HPDE6-E6E7 (cell line): ENCODE results near the gene PPIL4.
A peak's percentile ranks its signal among the peaks of the same experiment; 100 is the strongest.

Experiments used
- DNase-seq: peaks from one replicate; pipeline ENCODE4 v3.0.0; 2011; ENCODE audit warnings: missing footprints; ENCODE audit errors: extremely low spot score

Gene PPIL4, protein sequence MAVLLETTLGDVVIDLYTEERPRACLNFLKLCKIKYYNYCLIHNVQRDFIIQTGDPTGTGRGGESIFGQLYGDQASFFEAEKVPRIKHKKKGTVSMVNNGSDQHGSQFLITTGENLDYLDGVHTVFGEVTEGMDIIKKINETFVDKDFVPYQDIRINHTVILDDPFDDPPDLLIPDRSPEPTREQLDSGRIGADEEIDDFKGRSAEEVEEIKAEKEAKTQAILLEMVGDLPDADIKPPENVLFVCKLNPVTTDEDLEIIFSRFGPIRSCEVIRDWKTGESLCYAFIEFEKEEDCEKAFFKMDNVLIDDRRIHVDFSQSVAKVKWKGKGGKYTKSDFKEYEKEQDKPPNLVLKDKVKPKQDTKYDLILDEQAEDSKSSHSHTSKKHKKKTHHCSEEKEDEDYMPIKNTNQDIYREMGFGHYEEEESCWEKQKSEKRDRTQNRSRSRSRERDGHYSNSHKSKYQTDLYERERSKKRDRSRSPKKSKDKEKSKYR

GRCh38 chr6:149545754-149546471 is at the start of gene PPIL4:
PPIL4 (minus strand) TSS chr6:149546043; CDS start chr6:149546005, 38 bp downstream.
- peak; percentile 80 for DNase-seq

DNA sequence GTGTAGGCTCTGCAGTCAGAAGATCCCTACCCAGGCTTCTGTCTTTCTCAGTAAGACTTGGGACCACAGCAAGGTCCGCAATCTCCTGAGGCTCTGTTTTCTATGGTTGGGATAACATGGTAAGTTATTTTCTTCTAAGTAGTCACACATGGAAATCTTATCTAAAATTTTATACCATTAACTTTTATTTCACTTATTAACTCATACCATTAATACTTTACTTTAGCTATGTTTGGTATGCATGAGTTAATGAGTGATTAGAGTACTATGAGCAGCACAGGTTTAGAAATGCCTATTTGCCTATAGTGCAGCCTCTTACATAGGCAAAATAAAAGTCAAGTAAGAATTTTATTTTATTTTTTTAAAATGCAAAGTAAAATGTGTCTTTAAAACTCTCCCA is 47.6 kb upstream of the PPIL4 start:
- no peak for DNase-seq

- DNase-seq: no peak
These were observed 47.1 kb upstream of the PPIL4 start for GRCh38 chr6:149592983-149593382.

DNA sequence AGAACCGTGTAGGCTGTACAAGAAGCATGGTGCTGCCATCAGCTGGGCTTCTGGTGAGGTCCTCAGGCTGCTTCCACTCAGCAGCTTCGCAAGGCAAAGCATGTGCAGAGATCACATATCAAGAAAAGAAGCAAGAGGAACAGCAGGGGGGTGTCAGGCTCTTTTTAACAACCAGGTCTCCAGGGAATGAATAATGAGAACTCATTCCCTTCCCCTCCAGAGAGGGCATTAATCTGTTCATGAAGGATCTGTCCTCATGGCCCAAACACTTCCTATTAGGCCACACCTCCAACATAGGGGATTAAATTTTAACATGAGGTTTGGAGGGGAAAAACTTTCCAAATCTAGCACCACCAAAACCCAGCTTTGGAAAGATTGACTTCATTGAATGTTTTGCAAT is 40.3 kb upstream of the PPIL4 start:
- DNase-seq: no peak

DNA sequence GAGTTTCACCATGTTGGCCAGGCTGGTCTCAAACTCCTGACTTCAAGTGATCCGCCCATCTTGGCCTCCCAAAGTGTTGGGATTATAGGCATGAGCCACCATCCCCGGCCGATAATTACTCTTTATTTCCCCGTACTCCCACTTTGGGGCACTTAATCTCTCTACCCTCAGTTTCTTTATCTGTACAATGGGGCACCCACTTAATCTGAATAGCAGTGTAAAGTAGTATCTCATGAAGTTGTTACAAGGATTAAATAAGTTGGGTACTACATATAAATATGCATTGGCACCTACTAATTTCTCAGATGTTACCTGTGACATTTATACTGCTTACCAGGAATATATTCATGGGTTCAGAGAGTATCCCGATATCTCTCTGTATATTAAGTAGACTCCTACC is 35.5 kb upstream of the PPIL4 start:
- no peak for DNase-seq

DNA sequence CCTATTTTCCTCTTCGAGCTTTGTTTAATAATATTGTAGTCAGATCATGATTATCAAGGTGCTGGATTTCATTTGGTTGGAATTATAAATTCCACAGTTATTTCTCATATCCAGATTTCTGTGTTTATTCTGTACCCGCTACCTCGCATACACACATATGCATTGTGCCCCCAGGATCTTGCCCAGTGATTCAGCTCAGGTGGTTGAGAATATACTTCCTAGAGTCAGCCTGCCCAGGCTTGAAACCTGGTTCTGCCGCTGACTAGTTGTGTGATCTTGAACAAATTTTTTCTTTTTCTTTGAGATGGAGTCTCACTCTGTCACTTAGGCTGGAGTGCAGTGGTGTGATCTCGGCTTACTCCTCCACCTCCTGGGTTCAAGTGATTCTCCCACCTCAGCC is 35.0 kb upstream of the PPIL4 start:
- peak; percentile 75 for DNase-seq

DNA sequence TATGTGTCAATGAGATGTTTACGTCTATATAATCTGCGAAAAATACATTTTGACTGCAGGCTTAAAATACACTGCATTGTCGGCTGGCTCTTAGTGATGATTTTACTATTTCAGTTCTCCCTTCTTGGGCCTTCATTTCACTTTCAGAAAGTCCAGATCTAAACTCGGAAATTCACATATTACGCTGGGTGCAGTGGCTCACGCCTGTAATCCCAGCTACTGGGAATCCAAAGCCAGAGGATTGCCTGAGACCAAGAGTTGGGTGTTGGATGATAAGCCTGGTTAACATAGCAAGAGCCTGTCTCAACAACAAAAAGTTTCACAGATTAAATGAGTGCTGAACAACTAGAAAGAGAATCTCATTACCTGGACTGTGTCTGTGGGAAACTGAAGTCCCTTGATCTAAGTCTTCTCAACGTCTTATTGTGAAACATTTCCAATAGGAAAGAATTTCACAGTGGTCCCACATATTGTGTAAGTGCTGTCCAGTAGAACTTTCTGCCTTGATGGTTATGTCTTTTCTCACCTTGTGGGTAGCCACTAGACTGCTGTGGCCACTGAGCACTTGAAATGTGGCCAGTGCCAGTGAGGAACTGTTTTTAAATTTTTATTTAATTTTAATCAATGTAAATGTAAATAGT is 22.2 kb upstream of the PPIL4 start:
- no peak for DNase-seq

- no peak for DNase-seq
These were observed 21.3 kb upstream of the PPIL4 start for GRCh38 chr6:149567194-149567586.

GRCh38 chr6:149566410-149567193 is 20.8 kb upstream of the PPIL4 start:
- no peak for DNase-seq

DNA sequence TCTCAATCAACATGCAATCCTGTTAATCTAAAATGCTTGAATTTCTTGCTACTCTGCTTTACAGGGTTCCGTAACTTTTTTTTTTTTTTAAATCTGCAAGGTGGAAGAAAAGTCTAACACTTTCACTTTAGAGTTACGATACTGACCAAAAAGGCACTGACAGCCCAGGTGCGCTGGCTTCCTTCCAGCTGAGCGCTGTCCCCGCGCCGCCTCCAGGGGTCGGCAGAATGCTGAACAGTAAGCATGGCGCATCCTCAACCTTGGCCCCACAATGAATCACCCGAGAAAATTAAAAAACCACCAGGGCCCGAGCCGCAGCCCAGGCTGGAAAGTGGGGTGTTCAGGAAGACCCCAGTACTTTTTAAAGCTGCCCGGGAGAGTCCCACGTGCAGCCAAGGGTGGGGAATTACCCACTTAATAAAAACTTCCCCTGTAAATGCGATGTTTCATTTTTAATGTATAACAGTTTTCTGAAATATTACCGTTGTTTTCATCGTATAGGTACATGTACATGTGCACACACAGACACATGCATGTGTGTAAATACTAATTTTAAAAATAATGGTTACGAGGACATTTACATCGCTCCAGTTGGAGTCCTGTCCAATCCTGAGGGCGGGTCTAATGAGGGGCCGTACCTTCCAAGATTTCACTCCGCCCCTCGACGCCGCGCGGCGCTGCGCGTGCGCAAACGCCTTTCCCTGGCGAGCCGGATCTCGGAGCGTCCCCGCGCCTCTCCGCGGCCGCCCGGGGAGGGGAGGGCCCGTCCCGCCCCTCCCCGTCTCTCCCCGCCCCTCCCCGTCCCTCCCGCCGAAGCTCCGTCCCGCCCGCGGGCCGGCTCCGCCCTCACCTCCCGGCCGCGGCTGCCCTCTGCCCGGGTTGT is 19.9 kb upstream of the PPIL4 start, which contains the start of gene GINM1:
GINM1 (plus strand) TSS at position 849 of the 883 bp plus-strand sequence. CDS start 40 bp downstream, outside the sequence.
- peak; percentile 95 for DNase-seq

GRCh38 chr6:149563928-149564325 is 18.1 kb upstream of the PPIL4 start:
- no peak for DNase-seq

GRCh38 chr6:149563203-149563927 is 17.5 kb upstream of the PPIL4 start:
- DNase-seq: peak; percentile 55

GRCh38 chr6:149560736-149561135 is 14.9 kb upstream of the PPIL4 start:
- no peak for DNase-seq

DNA sequence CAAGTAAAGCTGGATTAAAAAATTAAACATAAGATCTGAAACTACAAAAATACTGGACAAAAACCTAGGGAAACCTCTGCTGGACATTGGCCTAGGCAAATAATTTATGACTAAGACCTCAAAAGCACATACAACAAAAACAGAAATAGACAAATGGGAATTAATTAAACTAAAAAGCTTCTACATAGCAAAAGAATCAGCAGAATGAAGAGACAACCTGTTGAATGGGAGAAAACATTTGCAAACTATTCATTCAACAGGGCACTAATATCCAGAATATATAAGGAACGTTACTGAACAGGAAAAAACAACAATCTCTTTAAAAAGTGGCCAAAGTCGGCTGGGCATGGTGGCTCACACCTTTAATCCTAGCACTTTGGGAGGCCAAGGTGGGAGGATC is 13.5 kb upstream of the PPIL4 start:
- DNase-seq: no peak

- DNase-seq: no peak
These were observed 12.2 kb upstream of the PPIL4 start for GRCh38 chr6:149558029-149558428.

DNA sequence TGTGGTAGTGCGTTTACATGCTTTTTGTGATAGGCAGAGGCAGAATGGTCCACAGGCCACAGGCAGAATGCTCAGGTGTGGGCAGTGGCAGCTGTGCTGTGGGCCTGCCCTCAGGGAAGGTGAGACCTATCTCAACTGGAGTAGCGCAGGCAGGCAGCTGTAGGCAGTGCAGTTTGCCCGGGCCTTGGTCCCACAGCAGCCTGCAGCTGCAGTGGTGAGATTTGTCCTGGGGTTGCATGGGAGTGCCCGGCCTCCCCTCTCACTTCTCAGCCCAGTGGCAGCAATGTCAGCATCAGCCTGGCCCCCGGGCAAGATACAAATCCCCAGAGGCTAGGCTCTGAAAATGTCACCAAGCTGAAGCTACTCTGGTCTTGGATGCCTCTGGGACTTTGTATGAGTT is 6.1 kb upstream of the PPIL4 start:
- DNase-seq: no peak

- DNase-seq: no peak
These were observed 537 bp downstream of the PPIL4 start for GRCh38 chr6:149545258-149545753.

DNA sequence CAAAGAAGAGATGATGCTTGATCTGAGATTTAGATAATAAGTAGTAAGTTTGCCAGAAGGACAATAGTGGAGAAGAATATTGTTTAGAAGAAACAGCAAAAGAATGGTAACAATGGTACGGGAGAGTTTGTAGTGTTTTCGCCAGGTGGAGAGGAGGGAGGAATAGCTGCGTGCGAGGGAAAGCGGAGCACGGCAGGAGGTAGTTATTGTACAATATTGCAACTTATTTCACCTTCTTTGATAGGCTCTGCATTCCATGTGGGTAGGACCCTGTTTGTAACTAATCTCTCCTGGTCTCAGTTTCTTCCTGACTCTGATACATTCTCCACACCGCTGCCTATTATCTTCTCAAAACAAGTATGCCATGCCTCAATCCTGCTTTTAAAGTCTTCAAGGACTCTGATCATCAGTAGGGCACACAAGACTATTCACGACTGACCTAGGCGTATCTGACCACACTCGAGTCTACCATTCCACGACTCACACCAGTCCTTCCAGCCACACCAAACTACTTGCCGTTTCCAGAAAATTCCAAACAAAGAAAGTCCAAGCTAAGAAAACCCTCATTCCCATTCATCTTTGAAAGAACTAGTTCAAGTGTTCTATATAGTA is 1.1 kb downstream of the PPIL4 start:
- no peak for DNase-seq

GRCh38 chr6:149541139-149541538 is 4.7 kb downstream of the PPIL4 start:
- DNase-seq: no peak
